OCI-LY1 (cell line): ENCODE results near the gene PLAC9.

Source experiments
- H2AFZ ChIP-seq: fragments of 200-600 bp; sonication (generic), shearing (Covaris generic); 2 replicates; pipeline ENCODE4 v1.6.0; 2014; ENCODE audit warnings: antibody characterized with exemption, mild to moderate bottlenecking, low read length
- H3F3A ChIP-seq: fragments of 200-600 bp; sonication (generic), shearing (Covaris generic); 2 replicates; pipeline ENCODE4 v1.6.0; 2014; ENCODE audit warnings: mild to moderate bottlenecking, antibody characterized with exemption, low read length, moderate library complexity; ENCODE audit not compliant: insufficient read depth
- H3K27ac ChIP-seq: fragments of 200-600 bp; sonication (generic); 2 replicates; pipeline ENCODE4 v1.5.1; 2014; ENCODE audit warnings: low read length, mixed run types, mild to moderate bottlenecking, low read depth; ENCODE audit not compliant: poor library complexity, severe bottlenecking
- H3K27me3 ChIP-seq: fragments of 200-600 bp; sonication (generic); 2 replicates; pipeline ENCODE4 v1.6.0; 2014; ENCODE audit warnings: antibody characterized with exemption, mild to moderate bottlenecking, low read length, moderate library complexity; ENCODE audit not compliant: insufficient read depth
- H3K36me3 ChIP-seq: fragments of 200-600 bp; sonication (generic); 2 replicates; pipeline ENCODE4 v1.6.1; 2014; ENCODE audit warnings: mild to moderate bottlenecking, antibody characterized with exemption, low read length, moderate library complexity, mixed read lengths; ENCODE audit not compliant: insufficient read depth
- H3K4me1 ChIP-seq: fragments of 200-600 bp; sonication (generic); 2 replicates; pipeline ENCODE4 v1.5.1; 2014; ENCODE audit warnings: mild to moderate bottlenecking, low read length, moderate library complexity; ENCODE audit not compliant: insufficient read depth, severe bottlenecking
- H3K4me2 ChIP-seq: fragments of 200-600 bp; sonication (generic), shearing (Covaris generic); 2 replicates; pipeline ENCODE4 v1.6.1; 2014; ENCODE audit warnings: low read length
- H3K4me3 ChIP-seq: fragments of 200-600 bp; sonication (generic); 2 replicates; pipeline ENCODE4 v1.5.1; 2014; ENCODE audit warnings: low read length, low read depth, mild to moderate bottlenecking, mixed read lengths; ENCODE audit not compliant: poor library complexity, severe bottlenecking
- H3K79me2 ChIP-seq: fragments of 200-600 bp; shearing (Covaris generic); 2 replicates; pipeline ENCODE4 v1.6.1; 2016; ENCODE audit warnings: mixed run types, low read length, mixed read lengths; ENCODE audit not compliant: insufficient read depth
- H3K9ac ChIP-seq: fragments of 200-600 bp; sonication (generic), shearing (Covaris generic); 2 replicates; pipeline ENCODE4 v1.6.1; 2014; ENCODE audit warnings: mild to moderate bottlenecking, low read length, mixed read lengths
- H3K9me2 ChIP-seq: fragments of 200-600 bp; sonication (generic), shearing (Covaris generic); 2 replicates; pipeline ENCODE4 v1.6.1; 2014; ENCODE audit warnings: low read depth, mild to moderate bottlenecking, low read length, mixed read lengths
- H3K9me3 ChIP-seq: fragments of 200-600 bp; shearing (Covaris generic); 2 replicates; pipeline ENCODE4 v1.6.1; 2014; ENCODE audit warnings: low read length, mixed read lengths
- H4K20me1 ChIP-seq: fragments of 200-600 bp; sonication (generic), shearing (Covaris generic); 2 replicates; pipeline ENCODE4 v1.6.0; 2016; ENCODE audit warnings: mild to moderate bottlenecking, low read length; ENCODE audit not compliant: insufficient read depth
- CTCF ChIP-seq: fragments of 200-600 bp; sonication (generic), shearing (Covaris generic); IDR thresholded peaks from 2 replicates; pipeline ENCODE4 v1.5.1; 2017; ENCODE audit warnings: mild to moderate bottlenecking, antibody characterized with exemption, low read length, moderate library complexity, mixed read lengths
- EZH2 ChIP-seq: fragments of 200-600 bp; sonication (generic), shearing (Covaris generic); IDR thresholded peaks from 2 replicates; pipeline ENCODE4 v1.8.0; 2017; ENCODE audit warnings: borderline replicate concordance, mixed run types, mild to moderate bottlenecking, antibody characterized with exemption, low read length, moderate library complexity, mixed read lengths

Gene PLAC9

GRCh38 chr10:80146918-80147317 lies 14.4 kb downstream of the PLAC9 start:
- H4K20me1 ChIP-seq, result no peaks in the 10 kb centered on the region; the same call in 1 of the 2 replicates
- peaks cover 5% of the 10 kb centered on the region for H3K4me1 ChIP-seq
- H3K9me3 ChIP-seq, result no peaks in the 10 kb centered on the region
- no peaks in the 10 kb centered on the region for H3K79me2 ChIP-seq
- H3K27me3 ChIP-seq, result no peaks in the 10 kb centered on the region
- no peak overlapping the region for H3K4me3 ChIP-seq
- TF ChIP-seq EZH2 (no peak), CTCF (no peak)
- H3F3A ChIP-seq, result no peaks in the 10 kb centered on the region
- H2AFZ ChIP-seq, result no peak overlapping the region
- H3K9me2 ChIP-seq, result no peaks in the 10 kb centered on the region
- peaks cover 23% of the 10 kb centered on the region for H3K36me3 ChIP-seq
- H3K4me2 ChIP-seq, result no peak overlapping the region
- H3K9ac ChIP-seq, result no peak overlapping the region
- no peak overlapping the region for H3K27ac ChIP-seq

GRCh38 chr10:80148166-80148805 lies 15.8 kb downstream of the PLAC9 start:
- Histone ChIP-seq H3K4me1 (peaks cover 5% of the 10 kb centered on the region), H3K36me3 (peaks cover 36% of the 10 kb centered on the region), H3K9me2 (no peaks in the 10 kb centered on the region), H3K4me3 (no peak overlapping the region), H3F3A (no peaks in the 10 kb centered on the region), H3K9ac (no peak overlapping the region), H4K20me1 (no peaks in the 10 kb centered on the region; the same call in 1 of the 2 replicates), H3K27me3 (no peaks in the 10 kb centered on the region), H3K4me2 (no peak overlapping the region), H2AFZ (no peak overlapping the region), H3K9me3 (no peaks in the 10 kb centered on the region), H3K27ac (no peak overlapping the region), H3K79me2 (no peaks in the 10 kb centered on the region)
- no peak for TF ChIP-seq CTCF
- no peak for TF ChIP-seq EZH2

- Histone ChIP-seq H3K4me2 (no peak overlapping the region), H3K4me3 (no peak overlapping the region), H3F3A (no peaks in the 10 kb centered on the region), H3K9me2 (no peaks in the 10 kb centered on the region), H3K9ac (no peak overlapping the region), H3K4me1 (peaks cover 1% of the 10 kb centered on the region), H2AFZ (no peak overlapping the region), H3K27ac (no peak overlapping the region), H3K36me3 (peaks cover 42% of the 10 kb centered on the region), H3K79me2 (no peaks in the 10 kb centered on the region), H4K20me1 (no peaks in the 10 kb centered on the region; the same call in 1 of the 2 replicates), H3K27me3 (no peaks in the 10 kb centered on the region), H3K9me3 (no peaks in the 10 kb centered on the region)
- no peak for TF ChIP-seq EZH2
- TF ChIP-seq CTCF, result no peak
These were observed 16.6 kb downstream of the PLAC9 start for GRCh38 chr10:80149123-80149522.
